H7 (cell line): ENCODE results near the gene FTCDNL1. TPM values are rescaled to one million over a fixed set of nuclear protein-coding genes. Genes with fewer than 3 reads are reported as not detected.

Experiments
- DNase-seq: peaks from one replicate; pipeline ENCODE4 v3.0.0; 2012
- H3K27me3 ChIP-seq: 2 replicates; pipeline ENCODE4 v1.6.0; 2011; ENCODE audit warnings: mild to moderate bottlenecking, low read length; ENCODE audit not compliant: control insufficient read depth, insufficient read depth
- H3K36me3 ChIP-seq: replicated peaks from 2 replicates; pipeline ENCODE4 v1.5.1; 2011; ENCODE audit warnings: low read length; ENCODE audit not compliant: control insufficient read depth, insufficient read depth
- H3K4me3 ChIP-seq: 2 replicates; pipeline ENCODE4 v1.5.1; 2011; ENCODE audit warnings: low read depth, mild to moderate bottlenecking, control low read depth, low read length, moderate library complexity; ENCODE audit not compliant: insufficient read depth
- total RNA-seq: library from RNA; depleted of rRNA; stranded (reverse); fragments of >200 nt; shearing (Covaris generic); gene quantifications from 2 replicates; pipeline ENCODE4 v1.2.3, GENCODE V29; 2014; rRNA removed

FTCDNL1 gene
- total RNA-seq, 1 experiment from 2014 or later = 0.59 TPM

DNA sequence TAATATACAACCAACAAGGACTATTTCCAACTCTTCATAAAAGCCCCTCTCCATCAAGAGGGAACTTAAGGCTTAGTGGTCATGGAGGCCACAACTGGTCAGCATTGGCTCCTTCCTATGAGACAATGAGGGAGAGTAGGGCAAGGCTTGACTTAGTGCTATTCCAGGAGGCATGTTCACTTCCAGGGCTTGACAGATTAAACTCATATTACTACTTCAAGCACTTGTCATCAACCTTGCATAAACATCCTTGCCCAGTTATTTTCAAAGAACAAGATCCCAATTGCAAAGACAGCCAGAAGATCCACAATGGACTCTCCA is 133.4 kb downstream of the FTCDNL1 start:
- H3K36me3 ChIP-seq = no peaks in the 10 kb centered on the region
- H3K4me3 ChIP-seq = no peak overlapping the region
- H3K27me3 ChIP-seq = no peaks in the 10 kb centered on the region
- no peak for DNase-seq

DNA sequence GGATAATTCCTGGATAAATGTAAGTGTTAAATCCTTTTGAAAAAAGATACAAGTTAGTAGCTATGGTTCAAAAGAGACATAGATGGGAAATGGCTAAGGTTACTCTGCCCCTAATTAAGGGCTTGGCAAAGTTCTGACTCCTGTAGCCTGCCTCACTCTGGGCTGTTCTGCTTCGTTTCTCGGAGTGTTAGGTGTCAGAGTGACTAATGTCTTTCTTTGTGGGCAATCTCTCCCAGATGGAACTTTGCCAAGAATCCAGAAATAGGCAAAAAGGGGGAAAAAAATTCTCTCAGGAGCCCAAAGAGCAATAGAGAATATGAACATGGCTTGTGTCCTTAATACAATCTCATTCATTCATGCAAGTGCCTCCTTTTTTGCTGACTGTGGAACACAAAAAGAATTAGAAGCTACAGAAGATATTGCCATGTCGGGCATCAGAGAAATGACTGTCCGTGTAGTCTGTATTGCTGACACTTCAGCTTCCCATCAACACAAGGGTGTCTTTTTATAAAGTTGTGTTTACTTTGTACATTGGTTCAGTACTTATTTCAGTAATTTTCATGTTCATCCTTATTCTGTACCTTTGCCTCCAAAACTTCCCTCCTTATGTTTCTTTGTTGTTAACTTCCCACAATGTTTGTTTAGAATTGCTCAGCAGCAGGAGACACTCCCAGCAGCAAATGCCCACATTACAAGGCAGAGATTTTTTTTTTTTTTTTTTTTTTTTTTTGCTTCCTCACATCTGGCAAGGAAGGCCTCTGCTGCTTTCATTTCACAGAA is 134.0 kb downstream of the FTCDNL1 start:
- no peak overlapping the region for H3K4me3 ChIP-seq
- no peaks in the 10 kb centered on the region for H3K36me3 ChIP-seq
- no peaks in the 10 kb centered on the region for H3K27me3 ChIP-seq
- no peak for DNase-seq

DNA sequence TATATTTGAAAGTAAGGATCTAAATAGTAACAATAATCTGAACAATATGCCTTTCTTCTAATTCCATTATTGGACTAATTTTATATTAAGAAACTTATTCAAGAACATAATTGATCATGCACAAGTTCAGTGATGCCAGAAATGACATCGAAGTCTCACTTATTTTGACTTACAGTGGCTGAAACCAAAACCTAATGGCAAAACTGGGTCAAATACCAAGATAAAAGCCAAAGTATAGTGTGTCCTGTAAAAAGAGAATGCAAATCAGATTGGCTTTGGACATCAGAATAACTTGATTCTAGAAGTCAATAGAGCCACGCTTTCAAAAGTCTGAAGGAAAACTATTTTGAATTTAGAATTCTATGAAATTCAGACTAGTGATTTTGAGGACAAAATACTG is 137.2 kb downstream of the FTCDNL1 start:
- Histone ChIP-seq H3K36me3 (no peaks in the 10 kb centered on the region), H3K27me3 (no peaks in the 10 kb centered on the region), H3K4me3 (no peak overlapping the region)
- no peak for DNase-seq

DNA sequence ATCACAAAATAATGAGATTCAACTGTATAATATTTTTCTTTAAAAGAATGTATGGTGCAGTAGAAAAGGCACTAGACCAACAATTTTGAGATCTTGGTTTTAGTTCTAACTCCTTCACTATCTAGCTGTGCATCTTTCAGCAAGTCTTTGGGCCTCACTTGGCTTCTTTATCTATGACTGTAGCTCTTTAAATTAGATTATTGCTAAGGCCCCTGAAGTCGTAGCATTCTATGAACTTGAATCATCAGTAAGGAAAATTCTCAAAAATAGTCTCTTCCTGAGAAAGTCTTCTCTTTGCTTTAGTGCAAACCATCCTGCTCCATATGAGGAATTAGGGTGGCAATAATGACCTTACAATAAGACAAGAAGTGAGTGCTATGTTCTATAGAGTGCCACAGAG is 140.4 kb downstream of the FTCDNL1 start:
- DNase-seq = no peak
- Histone ChIP-seq H3K4me3 (no peak overlapping the region), H3K27me3 (no peaks in the 10 kb centered on the region), H3K36me3 (no peaks in the 10 kb centered on the region)

Other genes starting within 250 kb of the FTCDNL1 start
- 20.2 and 21.6 TPM in 2 replicates for gene C2orf69, start 60.1 kb upstream of the FTCDNL1 start, total RNA-seq
- 10.3 and 16.2 TPM in 2 replicates for gene TYW5, start 104.3 kb upstream of the FTCDNL1 start, total RNA-seq
- gene MAIP1, start 104.4 kb upstream of the FTCDNL1 start, total RNA-seq = 65.5 and 77.8 TPM in 2 replicates